K562 (cell line): ENCODE data around the gene GLT8D2. TPM values are rescaled to one million over a fixed set of nuclear protein-coding genes. Genes with fewer than 3 reads are reported as not detected.
A peak's percentile ranks its signal among the peaks of the same experiment; 100 is the strongest.

Experiments
- ARID3A ChIP-seq: IDR thresholded peaks from 2 replicates; pipeline ENCODE4 v1.6.1; 2012; ENCODE audit warnings: low read depth, low read length, improper control_type of control experiment, borderline replicate concordance
- HDAC2 ChIP-seq: fragments of 450-650 bp; IDR thresholded peaks from 2 replicates; pipeline ENCODE4 v1.6.1; 2016; ENCODE audit warnings: mild to moderate bottlenecking
- LCOR ChIP-seq: sonication (generic); formaldehyde crosslinking; IDR thresholded peaks from 2 replicates; pipeline ENCODE4 v1.8.0; 2022; ENCODE audit warnings: mild to moderate bottlenecking, missing genetic modification reagents
- NFYB ChIP-seq: IDR thresholded peaks from 2 replicates; pipeline ENCODE4 v1.6.1; 2011; ENCODE audit warnings: mild to moderate bottlenecking, moderate library complexity; ENCODE audit not compliant: insufficient read length; ENCODE audit errors: extremely low read depth
- POLR2H ChIP-seq: IDR thresholded peaks from 2 replicates; pipeline ENCODE4 v1.6.1; 2016; ENCODE audit warnings: missing genetic modification characterization, low read depth, mild to moderate bottlenecking, control low read depth, missing compliant biosample characterization, moderate library complexity
- POLR3A ChIP-seq: IDR thresholded peaks from 2 replicates; pipeline ENCODE4 v1.6.1; 2011; ENCODE audit warnings: borderline replicate concordance, mild to moderate bottlenecking, moderate library complexity; ENCODE audit not compliant: insufficient read length, insufficient read depth; ENCODE audit errors: extremely low read depth
- PTTG1 ChIP-seq: fragments of 450-650 bp; IDR thresholded peaks from 2 replicates; pipeline ENCODE4 v1.6.1; 2016; ENCODE audit warnings: low read depth, mild to moderate bottlenecking, missing genetic modification characterization, missing compliant biosample characterization
- RCOR1 ChIP-seq, 2 experiments: IDR thresholded peaks; 2 replicates each; pipeline ENCODE4 v1.6.1; 2012; ENCODE audit warnings: low read depth in 2 of 2, low read length in 2 of 2, borderline replicate concordance in 1 of 2, improper control_type of control experiment in 1 of 2
- REST ChIP-seq, 2 experiments: fragments of 450-650 bp; formaldehyde crosslinking in 1 of 2; IDR thresholded peaks; 2 replicates each; pipeline versions ENCODE4 v1.4.0 to v1.6.1; 2014 to 2020; ENCODE audit warnings: mild to moderate bottlenecking in 2 of 2, borderline replicate concordance in 1 of 2, low read depth in 1 of 2
- SMARCA4 ChIP-seq: fragments of 450-650 bp; IDR thresholded peaks from 2 replicates; pipeline ENCODE4 v1.6.1; 2016
- STAT5B ChIP-seq: fragments of 250-450 bp; sonication (Bioruptor Pico); IDR thresholded peaks from 2 replicates; pipeline ENCODE4 v1.8.0; 2021; ENCODE audit warnings: mild to moderate bottlenecking, inconsistent platforms
- TFE3 ChIP-seq: fragments of 450-650 bp; formaldehyde crosslinking; IDR thresholded peaks from 2 replicates; pipeline ENCODE4 v1.4.0; 2020; ENCODE audit warnings: mild to moderate bottlenecking, mixed read lengths
- XRCC3 ChIP-seq: fragments of 450-650 bp; IDR thresholded peaks from 2 replicates; pipeline ENCODE4 v1.6.1; 2017; ENCODE audit warnings: mild to moderate bottlenecking, moderate library complexity
- ZKSCAN8 ChIP-seq: fragments of 200-800 bp; sonication (Bioruptor generic); IDR thresholded peaks from 2 replicates; pipeline ENCODE4 v1.6.1; 2016; ENCODE audit warnings: missing genetic modification characterization, missing compliant biosample characterization
- ZNF224 ChIP-seq: sonication (generic); formaldehyde crosslinking; IDR thresholded peaks from 2 replicates; pipeline ENCODE4 v1.8.0; 2022; ENCODE audit warnings: mild to moderate bottlenecking, missing genetic modification reagents
- polyA plus RNA-seq, 8 experiments: library from polyadenylated mRNA; depleted of rRNA in 4 of 8; stranded (reverse) in 5 of 8; unstranded in 3 of 8; fragments of >200 nt; fragmentation: Nextera tagmentation in 2 of 8; fragmentation: Illumina TruSeq in 1 of 8; extraction: Ambion mirVana in 2 of 8; extraction: Trizol in 1 of 8; gene quantifications; 2 replicates each; pipeline versions ENCODE4 v1.2.1 to v1.2.3, GENCODE V29; 2011 to 2014; ENCODE audit warnings: inconsistent platforms in 1 of 8, missing spikeins in 1 of 8
- total RNA-seq, 7 experiments: library from RNA; depleted of rRNA in 6 of 7; stranded (reverse); fragments of >200 nt in 6 of 7; fragmentation: Illumina TruSeq in 2 of 7; extraction: Trizol in 2 of 7; gene quantifications; 2 replicates each; pipeline versions ENCODE4 v1.2.1 to v1.2.3, GENCODE V29; 2011 to 2021; ENCODE audit warnings: low replicate concordance in 1 of 7

GLT8D2 gene
- total and polyA plus RNA-seq, 9 of the 15 experiments (the other 6 are each of a cell fraction or from before 2014, with no cell fraction given) = 0.18 to 0.27 (median 0.18) TPM; not detected in 6

- peak; percentile 93 for TF ChIP-seq REST (IDR thresholded peaks at IDR 0.05; ENCODE audit: borderline replicate concordance)
- TF ChIP-seq REST (CRISPR knock-in tag; IDR thresholded peaks at IDR 0.05; ENCODE audit: low read depth) = no peak
- no peak for TF ChIP-seq ARID3A
- TF ChIP-seq NFYB = peak; percentile 83
- TF ChIP-seq RCOR1 (IDR thresholded peaks at IDR 0.05; ENCODE audit: borderline replicate concordance in 1 of 2, low read depth in 2 of 2, low read length in 2 of 2) = no peak
- no peak for TF ChIP-seq STAT5B (CRISPR knock-in tag)
- TF ChIP-seq ZKSCAN8 (CRISPR knock-in tag) = no peak
- TF ChIP-seq ZNF224 (CRISPR knock-in tag) = no peak
- no peak for TF ChIP-seq PTTG1 (tag)
- TF ChIP-seq XRCC3 = no peak
- peak; percentile 78 for TF ChIP-seq POLR2H
- no peak for TF ChIP-seq POLR3A
- TF ChIP-seq SMARCA4 = no peak
- TF ChIP-seq HDAC2 = peak; percentile 76; the same call in 1 of the 2 replicates
- peak; percentile 97 for TF ChIP-seq LCOR (CRISPR knock-in tag)
- peak; percentile 99 for TF ChIP-seq TFE3
Observed at GRCh38 chr12:103965590-103966504, 84.1 kb downstream of the GLT8D2 start, which contains the start of gene TDG (continued).
